Nephron progenitor cell (in vitro differentiated cells): Measurements from ENCODE around the gene USH2A.

Source experiments
- DNase-seq: peaks from one replicate; pipeline ENCODE4 v3.0.0; 2021
- H3K27ac Mint-ChIP-seq: 2 replicates; pipeline ENCODE4 v1.8.0; 2021; ENCODE audit warnings: mild to moderate bottlenecking, moderate library complexity, mixed read lengths
- H3K27me3 Mint-ChIP-seq: 2 replicates; pipeline ENCODE4 v1.8.0; 2021; ENCODE audit warnings: mild to moderate bottlenecking, low read depth, mixed read lengths; ENCODE audit not compliant: poor library complexity
- H3K36me3 Mint-ChIP-seq: 2 replicates; pipeline ENCODE4 v1.8.0; 2021; ENCODE audit warnings: low read depth, mixed read lengths
- H3K4me1 Mint-ChIP-seq: 2 replicates; pipeline ENCODE4 v1.8.0; 2021; ENCODE audit warnings: mixed read lengths
- H3K4me3 Mint-ChIP-seq: 2 replicates; pipeline ENCODE4 v1.8.0; 2021; ENCODE audit warnings: mild to moderate bottlenecking, moderate library complexity, mixed read lengths
- H3K9me3 Mint-ChIP-seq: 2 replicates; pipeline ENCODE4 v1.8.0; 2021; ENCODE audit warnings: mild to moderate bottlenecking, moderate library complexity, mixed read lengths
- CTCF ChIP-seq: fragments of 200-600 bp; sonication (generic); IDR thresholded peaks from 2 replicates; pipeline ENCODE4 v1.5.0; 2021; ENCODE audit warnings: antibody characterized with exemption

Gene USH2A

GRCh38 chr1:215581896-215582295, 841.4 kb downstream of the USH2A start:
- H3K4me1 Mint-ChIP-seq = peaks cover 4% of the 10 kb centered on the region
- H3K36me3 Mint-ChIP-seq = peaks cover 94% of the 10 kb centered on the region
- H3K27ac Mint-ChIP-seq = no peak overlapping the region
- peaks cover 25% of the 10 kb centered on the region for H3K9me3 Mint-ChIP-seq
- no peak for DNase-seq
- no peak overlapping the region for H3K4me3 Mint-ChIP-seq
- no peak for TF ChIP-seq CTCF
- H3K27me3 Mint-ChIP-seq = no peaks in the 10 kb centered on the region
